ENCODE results near the gene EARS2.
"Not testable (repeated sequence)": the region's sequence is repeated elsewhere in the genome, so short reads cannot be mapped to it uniquely, and the experiment has no call there.

EARS2 gene

GRCh38 chr16:23523876-23524385 lies 33.2 kb downstream of the EARS2 start:
- no peak for DNase-seq

GRCh38 chr16:23523321-23523720 lies 33.8 kb downstream of the EARS2 start:
- no peak for DNase-seq

- DNase-seq = no peak
These were observed 35.2 kb downstream of the EARS2 start for GRCh38 chr16:23521965-23522364.

GRCh38 chr16:23521037-23521743 lies 36.0 kb downstream of the EARS2 start:
- DNase-seq = no peak

- no peak for DNase-seq
These were observed 36.6 kb downstream of the EARS2 start for GRCh38 chr16:23520500-23520899.

GRCh38 chr16:23519282-23519681 lies 37.9 kb downstream of the EARS2 start:
- no peak for DNase-seq

- no peak for DNase-seq
These were observed 38.7 kb downstream of the EARS2 start for GRCh38 chr16:23518435-23518891.

- no peak for DNase-seq
These were observed 40.6 kb downstream of the EARS2 start for GRCh38 chr16:23516366-23517137.

- DNase-seq = no peak
These were observed 41.3 kb downstream of the EARS2 start for GRCh38 chr16:23515881-23516280.

- no peak for DNase-seq
These were observed 42.6 kb downstream of the EARS2 start for GRCh38 chr16:23514381-23515152.

GRCh38 chr16:23512168-23512695 lies 44.9 kb downstream of the EARS2 start:
- DNase-seq = no peak

GRCh38 chr16:23511731-23512130 lies 45.4 kb downstream of the EARS2 start:
- no peak for DNase-seq

- not testable (repeated sequence) for DNase-seq
These were observed 46.3 kb downstream of the EARS2 start for GRCh38 chr16:23510915-23511270.

GRCh38 chr16:23510164-23510914 lies 46.8 kb downstream of the EARS2 start, which contains the start of gene GGA2:
GGA2 (minus strand) TSS chr16:23510494; CDS start chr16:23510411, 83 bp downstream.
- peak; percentile 76 for DNase-seq

- peak; percentile 17 for DNase-seq
These were observed 47.4 kb downstream of the EARS2 start for GRCh38 chr16:23509782-23510163.

- no peak for DNase-seq
These were observed 47.8 kb downstream of the EARS2 start for GRCh38 chr16:23509441-23509754.

GRCh38 chr16:23508589-23509440 lies 48.3 kb downstream of the EARS2 start:
- DNase-seq = no peak

GRCh38 chr16:23506606-23506994 lies 50.5 kb downstream of the EARS2 start:
- DNase-seq = no peak

GRCh38 chr16:23505671-23506605 lies 51.2 kb downstream of the EARS2 start:
- no peak for DNase-seq

- DNase-seq = no peak
These were observed 51.9 kb downstream of the EARS2 start for GRCh38 chr16:23505180-23505665.
